ENCODE results near the gene ZBTB49.

The ZBTB49 gene

GRCh38 chr4:4361883-4362282 lies 71.8 kb downstream of the ZBTB49 start:
- no peak for DNase-seq

- no peak for DNase-seq
Observed at GRCh38 chr4:4362991-4363697, 73.1 kb downstream of the ZBTB49 start.

- no peak for DNase-seq
Observed at GRCh38 chr4:4364061-4364460, 74.0 kb downstream of the ZBTB49 start.

- DNase-seq = no peak
Observed at GRCh38 chr4:4364486-4365208, 74.6 kb downstream of the ZBTB49 start.

GRCh38 chr4:4368809-4369580 lies 78.9 kb downstream of the ZBTB49 start:
- DNase-seq = no peak

Data from inflammatory macrophage (primary cell).